CD4-positive, alpha-beta T cell treated with Interleukin-15 for 4 hours (primary cell): ENCODE measurements around the gene CAPN11.
"Not testable (repeated sequence)": the region's sequence is repeated elsewhere in the genome, so short reads cannot be mapped to it uniquely, and the experiment has no call there.

Experiments used
- DNase-seq: peaks from one replicate; pipeline ENCODE4 v3.0.0-alpha.2; 2020; ENCODE audit warnings: low spot score

Gene CAPN11

GRCh38 chr6:44228031-44228430, 69.4 kb downstream of the CAPN11 start:
- no peak for DNase-seq

GRCh38 chr6:44228433-44228832, 69.8 kb downstream of the CAPN11 start:
- no peak for DNase-seq

GRCh38 chr6:44228836-44229235, 70.2 kb downstream of the CAPN11 start:
- DNase-seq: no peak

GRCh38 chr6:44229376-44230033, 70.9 kb downstream of the CAPN11 start:
- DNase-seq: no peak

- no peak for DNase-seq
Measured at GRCh38 chr6:44230034-44230675, 71.5 kb downstream of the CAPN11 start.

GRCh38 chr6:44231426-44231825, 72.8 kb downstream of the CAPN11 start:
- not testable (repeated sequence) for DNase-seq

GRCh38 chr6:44232676-44233566, 74.3 kb downstream of the CAPN11 start:
- no peak for DNase-seq

- no peak for DNase-seq
Measured at GRCh38 chr6:44233567-44234100, 75.0 kb downstream of the CAPN11 start.
